GM12874 (cell line): ENCODE results near the gene SFT2D2.

Experiments
- TF ChIP-seq, protein P1 (sequence below): IDR thresholded peaks from 2 replicates; pipeline ENCODE4 v1.5.1; 2011; ENCODE audit warnings: low read depth, mild to moderate bottlenecking, control low read depth, low read length, moderate library complexity; ENCODE audit not compliant: insufficient read depth

The SFT2D2 gene

DNA sequence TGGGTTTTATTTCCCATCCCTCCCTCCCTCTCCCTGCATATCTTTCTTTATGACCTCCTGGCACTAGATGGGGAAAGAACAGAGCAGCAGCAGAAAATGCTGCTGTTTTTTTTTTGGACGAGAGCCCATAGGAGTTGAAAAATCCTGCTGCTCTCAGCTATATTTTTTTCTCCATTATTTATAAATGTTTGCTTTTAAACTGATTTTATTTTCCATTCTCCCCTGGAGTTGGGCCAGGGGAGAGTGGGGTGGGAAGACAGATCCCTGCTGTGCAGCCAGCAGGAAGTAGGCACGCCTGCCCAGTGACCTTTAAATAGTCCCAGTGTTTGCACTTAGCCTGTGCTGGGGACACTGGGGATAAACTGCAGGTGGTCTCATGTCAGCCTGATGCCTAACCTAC, 17.4 kb downstream of the SFT2D2 start:
- TF ChIP-seq, protein P1, sequence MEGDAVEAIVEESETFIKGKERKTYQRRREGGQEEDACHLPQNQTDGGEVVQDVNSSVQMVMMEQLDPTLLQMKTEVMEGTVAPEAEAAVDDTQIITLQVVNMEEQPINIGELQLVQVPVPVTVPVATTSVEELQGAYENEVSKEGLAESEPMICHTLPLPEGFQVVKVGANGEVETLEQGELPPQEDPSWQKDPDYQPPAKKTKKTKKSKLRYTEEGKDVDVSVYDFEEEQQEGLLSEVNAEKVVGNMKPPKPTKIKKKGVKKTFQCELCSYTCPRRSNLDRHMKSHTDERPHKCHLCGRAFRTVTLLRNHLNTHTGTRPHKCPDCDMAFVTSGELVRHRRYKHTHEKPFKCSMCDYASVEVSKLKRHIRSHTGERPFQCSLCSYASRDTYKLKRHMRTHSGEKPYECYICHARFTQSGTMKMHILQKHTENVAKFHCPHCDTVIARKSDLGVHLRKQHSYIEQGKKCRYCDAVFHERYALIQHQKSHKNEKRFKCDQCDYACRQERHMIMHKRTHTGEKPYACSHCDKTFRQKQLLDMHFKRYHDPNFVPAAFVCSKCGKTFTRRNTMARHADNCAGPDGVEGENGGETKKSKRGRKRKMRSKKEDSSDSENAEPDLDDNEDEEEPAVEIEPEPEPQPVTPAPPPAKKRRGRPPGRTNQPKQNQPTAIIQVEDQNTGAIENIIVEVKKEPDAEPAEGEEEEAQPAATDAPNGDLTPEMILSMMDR, result no peak

DNA sequence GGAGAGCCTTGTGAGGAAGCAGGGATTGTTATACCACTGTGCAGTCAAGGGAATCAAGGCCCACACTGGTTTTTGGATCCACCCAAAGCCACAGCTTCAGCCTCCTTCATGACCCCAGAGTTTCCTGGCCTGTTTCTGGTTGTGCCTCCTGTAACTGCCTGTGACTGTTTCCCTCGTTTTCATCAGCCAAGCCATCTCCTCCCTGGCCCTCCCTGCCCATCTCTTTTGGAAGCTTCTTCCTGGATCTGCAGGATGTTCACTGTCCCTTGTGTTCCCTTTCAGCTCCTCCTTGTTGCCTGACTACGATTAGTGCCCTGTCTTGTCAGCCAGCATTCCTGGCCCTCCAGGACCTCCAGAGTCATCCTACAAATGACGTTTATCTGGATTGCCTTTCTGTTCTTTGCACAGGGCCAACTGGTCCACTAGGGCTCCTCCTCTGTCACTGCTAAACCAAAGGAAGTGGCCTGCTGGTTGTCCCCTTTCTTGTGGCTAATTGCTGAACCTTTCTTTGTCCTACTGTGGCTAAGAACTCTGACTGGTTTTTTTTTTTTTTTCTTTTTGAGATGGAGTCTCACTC, 17.9 kb downstream of the SFT2D2 start:
- TF ChIP-seq, protein P1, result no peak

DNA sequence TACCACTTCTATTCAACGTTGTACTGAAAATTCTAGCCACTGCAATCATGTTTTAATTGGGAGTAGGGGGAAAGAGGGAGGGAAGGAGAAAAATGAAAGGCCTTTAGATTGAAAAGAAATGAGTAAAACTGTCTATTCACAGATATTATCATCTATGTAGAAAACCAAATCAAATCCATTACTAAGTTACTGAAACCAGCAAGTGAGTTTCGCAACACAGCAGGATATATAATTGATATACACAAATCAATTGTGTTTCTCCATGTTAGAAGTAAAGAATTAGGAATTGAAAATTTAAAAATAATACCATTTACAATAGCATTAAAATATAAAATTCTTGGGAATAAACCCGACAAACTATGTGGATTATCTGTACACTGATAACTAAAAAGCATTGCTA, 19.2 kb downstream of the SFT2D2 start:
- TF ChIP-seq, protein P1, result no peak

DNA sequence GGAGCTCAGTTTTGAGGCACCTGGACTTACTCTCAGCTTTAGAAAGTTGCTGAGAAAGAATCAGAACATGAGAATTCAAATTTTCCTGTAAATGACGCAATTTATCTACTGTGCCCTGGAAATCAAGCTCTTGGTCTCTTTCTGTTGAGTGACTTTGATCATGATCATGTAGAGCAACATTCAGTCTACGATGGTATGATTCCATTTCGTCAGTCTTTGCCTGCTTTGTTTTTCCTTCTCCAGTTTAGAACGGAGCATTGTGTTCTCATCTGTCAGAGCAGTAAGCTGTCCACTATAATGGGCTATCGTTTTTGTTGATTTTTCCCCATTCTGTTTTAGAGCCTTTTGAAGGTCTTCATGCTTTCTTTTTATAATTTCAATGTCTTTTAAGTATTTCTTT, 20.7 kb downstream of the SFT2D2 start:
- TF ChIP-seq, protein P1, result no peak

DNA sequence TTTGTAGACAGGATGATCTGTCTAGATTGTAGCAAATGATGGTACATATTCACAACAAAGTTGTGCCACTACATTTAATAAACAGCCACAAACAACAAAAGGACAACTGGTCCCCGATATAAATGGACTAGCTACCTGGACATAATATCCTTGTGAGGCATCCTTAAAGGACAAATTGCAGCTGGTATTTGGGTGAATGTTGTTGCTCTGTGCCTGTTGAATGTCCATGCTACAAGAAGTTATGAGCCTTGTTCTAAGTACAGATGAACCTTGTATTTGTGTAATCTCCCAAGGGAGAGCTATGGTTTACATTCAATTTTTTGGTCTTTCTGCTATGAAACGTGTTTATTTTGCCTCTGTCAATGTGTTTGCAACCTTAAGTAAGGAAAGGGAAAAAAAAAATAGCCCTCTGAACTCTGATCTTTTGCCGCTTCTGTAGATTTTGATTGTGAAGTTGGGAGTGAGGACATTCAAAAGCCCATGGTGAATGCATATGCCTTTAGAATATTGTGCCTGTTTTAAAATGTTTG, 26.5 kb downstream of the SFT2D2 start:
- TF ChIP-seq, protein P1, result no peak

DNA sequence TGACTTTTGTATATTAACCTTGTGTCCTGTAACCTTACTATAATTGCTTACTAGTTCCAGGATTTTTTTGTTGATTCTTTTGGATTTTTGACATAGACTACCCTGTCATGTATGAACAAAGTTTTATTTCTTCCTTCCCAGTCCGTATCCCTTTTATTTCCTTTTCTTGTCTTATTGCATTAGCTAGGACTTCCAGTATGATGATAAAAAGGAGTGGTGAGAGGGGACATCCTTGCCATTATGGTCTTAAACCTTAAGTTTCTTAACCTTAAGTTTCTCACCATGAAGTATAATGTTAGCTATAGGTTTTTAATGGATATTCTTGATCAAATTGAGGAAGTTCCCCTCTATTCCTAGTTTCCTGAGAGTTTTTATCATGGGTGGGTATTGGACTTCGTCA, 30.4 kb downstream of the SFT2D2 start:
- TF ChIP-seq, protein P1, result no peak

DNA sequence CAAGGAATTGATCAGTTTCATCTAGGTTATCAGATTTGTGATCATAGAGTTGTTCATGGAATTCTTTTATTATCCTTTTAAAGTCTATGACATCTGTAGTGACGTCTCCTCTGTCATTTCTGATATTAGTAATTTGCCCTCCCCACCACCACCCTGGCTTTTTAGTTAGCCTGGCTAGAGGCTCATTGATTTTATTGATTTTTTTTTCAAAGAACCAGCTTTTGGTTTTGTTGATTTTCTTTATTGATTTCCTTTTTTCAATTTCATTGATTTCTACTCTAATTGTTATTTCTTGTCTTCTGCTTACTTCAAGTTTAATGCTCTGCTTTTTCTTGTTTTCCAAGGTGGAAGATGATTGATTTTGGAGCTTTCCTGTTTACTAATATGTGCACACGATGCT, 31.6 kb downstream of the SFT2D2 start:
- TF ChIP-seq, protein P1, result no peak

DNA sequence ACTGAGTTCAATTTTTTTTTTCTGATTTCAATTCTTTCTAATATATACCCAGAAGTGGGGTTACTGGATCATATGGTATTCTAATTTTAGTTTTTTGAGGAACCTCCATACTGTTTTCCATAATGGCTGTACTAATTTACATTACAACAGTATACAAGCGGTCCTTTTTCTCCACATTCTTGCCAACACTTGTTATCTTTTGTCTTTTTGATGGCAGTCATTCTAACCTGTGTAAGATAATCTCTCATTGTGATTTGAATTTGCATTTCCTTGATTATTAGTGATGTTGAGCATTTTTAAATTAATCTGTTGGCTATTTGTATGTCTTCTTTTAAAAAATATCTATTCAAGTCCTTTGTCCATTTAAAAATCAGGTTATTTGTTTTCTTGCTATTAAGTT, 33.8 kb downstream of the SFT2D2 start:
- TF ChIP-seq, protein P1, result no peak
